Measurements from ENCODE around the gene ATL1.
"Not testable (repeated sequence)": the region's sequence is repeated elsewhere in the genome, so short reads cannot be mapped to it uniquely, and the experiment has no call there.

Gene ATL1

DNA sequence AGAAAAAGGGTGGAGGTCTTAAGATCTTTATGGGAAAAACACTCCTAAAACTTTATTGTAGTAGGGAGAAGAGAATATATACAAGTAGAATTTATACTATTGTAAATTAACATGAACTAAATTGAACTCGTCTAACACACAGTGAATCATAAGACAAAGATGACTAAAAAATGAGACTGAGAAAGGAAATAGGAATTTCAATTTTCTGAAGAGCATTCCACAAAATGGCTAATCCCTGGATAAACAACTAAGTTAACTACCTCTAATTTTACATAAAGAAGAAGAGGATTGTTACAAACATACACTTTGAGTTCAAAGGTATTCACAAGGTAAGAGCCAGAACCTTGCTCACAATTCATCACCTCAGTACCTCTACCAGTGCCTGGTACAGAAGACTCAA, 29.6 kb upstream of the ATL1 start:
- H3K4me3 ChIP-seq (ENCODE audit: low read length) = peak overlapping the region; percentile 89
- no peak overlapping the region for H3K27ac ChIP-seq (ENCODE audit: low read depth, low read length)
- no peak overlapping the region for H3K9ac ChIP-seq (ENCODE audit: low read length)
- no peaks in the 10 kb centered on the region for H3K27me3 ChIP-seq (ENCODE audit: control insufficient read depth, insufficient read depth, low read length)
- H3K4me1 ChIP-seq (ENCODE audit: control insufficient read depth, insufficient read depth, low read length) = peaks cover 16% of the 10 kb centered on the region
- H3K36me3 ChIP-seq (ENCODE audit: control insufficient read depth, insufficient read depth, low read length) = no peaks in the 10 kb centered on the region

DNA sequence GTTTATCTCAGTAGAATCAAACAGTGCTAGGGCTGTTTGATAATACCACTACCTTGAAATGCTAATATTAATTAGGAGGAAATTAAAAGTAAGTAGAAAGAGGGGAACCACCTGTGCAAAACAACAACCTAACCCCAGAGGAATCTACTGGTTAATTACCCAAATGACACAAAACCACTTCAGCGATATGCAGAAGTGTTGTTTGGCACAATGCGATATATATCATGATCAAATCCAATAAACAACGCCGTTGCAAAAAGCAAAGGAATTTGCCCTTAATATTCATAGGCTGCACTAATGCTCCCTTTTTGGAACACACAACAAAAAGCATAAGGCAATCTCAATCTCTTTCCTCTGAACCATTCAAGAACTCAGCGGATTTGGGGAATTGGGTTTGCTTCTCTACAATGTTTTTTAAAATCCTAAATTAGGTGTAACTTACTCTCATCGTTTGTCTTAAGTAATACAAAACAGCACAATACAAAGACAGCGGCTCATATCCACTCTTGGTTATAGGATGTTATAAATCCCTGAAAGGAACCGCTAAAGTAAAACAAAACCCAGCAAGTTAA, 29.1 kb upstream of the ATL1 start:
- Histone ChIP-seq H3K27me3 (ENCODE audit: control insufficient read depth, insufficient read depth, low read length) (no peaks in the 10 kb centered on the region), H3K36me3 (ENCODE audit: control insufficient read depth, insufficient read depth, low read length) (no peaks in the 10 kb centered on the region), H3K27ac (ENCODE audit: low read depth, low read length) (peak overlapping the region; percentile 19), H3K4me3 (ENCODE audit: low read length) (peak overlapping the region; percentile 89), H3K9ac (ENCODE audit: low read length) (no peak overlapping the region), H3K4me1 (ENCODE audit: control insufficient read depth, insufficient read depth, low read length) (peaks cover 16% of the 10 kb centered on the region)

DNA sequence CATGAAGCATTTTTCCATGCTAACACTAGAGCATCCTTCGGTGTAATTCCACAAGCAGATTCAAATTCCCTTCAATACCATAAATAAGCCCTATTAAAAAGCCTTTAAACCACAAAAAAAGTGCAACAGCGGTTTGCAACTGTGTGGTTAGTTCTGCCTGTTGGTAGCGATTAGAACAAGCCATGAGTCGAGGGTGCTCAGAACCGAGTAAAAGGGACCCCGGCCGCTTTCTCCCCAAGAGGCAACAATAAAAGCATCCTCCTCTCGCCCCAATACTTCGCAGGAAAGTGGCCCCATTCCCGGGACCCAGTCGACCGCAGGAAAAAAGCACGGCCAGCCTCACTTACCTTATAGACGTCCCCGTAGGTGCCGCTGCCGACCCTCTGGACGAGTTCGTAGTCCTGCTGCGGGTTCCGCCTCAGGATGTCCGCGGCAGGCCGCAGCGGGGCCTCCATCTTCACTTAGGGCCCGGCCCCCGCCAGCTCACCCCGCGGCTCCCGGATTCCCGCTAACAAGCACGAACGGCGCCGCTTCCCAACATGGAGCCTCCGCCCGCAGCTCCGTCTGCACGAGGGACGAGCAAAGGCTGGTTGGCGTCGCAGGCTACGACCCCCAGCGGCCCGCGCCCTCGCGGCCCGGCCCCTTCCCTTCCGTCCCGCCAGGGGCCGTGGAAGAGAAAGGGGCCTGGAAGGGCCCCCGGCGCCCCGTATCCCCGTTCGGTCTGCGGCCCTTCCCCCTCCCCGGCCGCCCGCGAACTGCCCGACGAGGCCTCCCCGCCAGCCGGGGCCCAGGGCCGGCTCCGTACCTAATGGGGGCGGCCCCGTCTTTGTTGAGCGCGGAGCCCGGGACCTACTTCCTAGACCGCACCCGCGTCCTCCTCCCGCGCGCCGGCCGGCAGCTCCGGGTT, 28.1 kb upstream of the ATL1 start:
- peaks cover 16% of the 10 kb centered on the region for H3K4me1 ChIP-seq (ENCODE audit: control insufficient read depth, insufficient read depth, low read length)
- H3K27me3 ChIP-seq (ENCODE audit: control insufficient read depth, insufficient read depth, low read length) = no peaks in the 10 kb centered on the region
- H3K9ac ChIP-seq (ENCODE audit: low read length) = peak overlapping the region; percentile 85
- H3K36me3 ChIP-seq (ENCODE audit: control insufficient read depth, insufficient read depth, low read length) = no peaks in the 10 kb centered on the region
- peak overlapping the region; percentile 89 for H3K4me3 ChIP-seq (ENCODE audit: low read length)
- peak overlapping the region; percentile 90 for H3K27ac ChIP-seq (ENCODE audit: low read depth, low read length)

DNA sequence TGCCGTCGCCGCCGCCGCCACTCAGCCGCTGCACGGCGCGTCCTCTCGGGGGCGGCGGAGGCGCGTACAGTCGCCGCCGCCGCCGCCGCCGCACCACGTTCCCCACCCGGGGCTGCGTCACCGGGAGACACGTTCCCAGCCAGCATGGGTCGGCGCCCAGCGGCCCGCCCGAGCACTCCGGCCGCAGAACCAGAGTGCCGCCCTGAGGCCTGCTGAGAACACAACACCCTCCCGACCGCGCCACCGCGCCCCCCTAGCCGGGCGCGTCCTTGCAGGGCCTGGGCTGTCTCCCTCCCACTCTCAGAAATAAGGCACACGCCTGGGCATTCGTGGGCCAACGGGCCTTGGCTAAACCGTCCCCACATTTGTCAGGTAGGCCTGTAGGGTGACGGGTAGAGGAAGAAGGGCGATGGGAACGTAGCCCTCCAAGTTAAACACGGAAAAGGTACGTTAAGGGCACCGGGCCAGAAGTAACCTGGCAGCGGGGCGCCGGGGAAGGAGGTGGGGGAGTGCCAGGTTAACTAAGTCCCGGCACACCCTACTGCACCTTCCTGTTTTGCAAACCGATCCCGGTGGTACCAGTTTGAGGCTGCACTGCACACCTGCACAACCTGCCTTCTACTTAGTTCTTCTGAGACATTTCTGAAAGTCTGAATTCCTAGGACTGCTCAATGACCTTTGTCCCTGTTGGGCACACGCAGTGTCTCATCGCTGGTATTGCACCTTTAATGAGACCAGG, 27.3 kb upstream of the ATL1 start, which contains the start of gene MAP4K5:
TSS of gene MAP4K5 (minus strand) at position 68 of the 739 bp plus-strand sequence. CDS start 520 bp downstream, outside the sequence.
- peaks cover 16% of the 10 kb centered on the region for H3K4me1 ChIP-seq (ENCODE audit: control insufficient read depth, insufficient read depth, low read length)
- H3K27me3 ChIP-seq (ENCODE audit: control insufficient read depth, insufficient read depth, low read length) = no peaks in the 10 kb centered on the region
- no peaks in the 10 kb centered on the region for H3K36me3 ChIP-seq (ENCODE audit: control insufficient read depth, insufficient read depth, low read length)
- peak within 1 kb of the TSS; percentile 85 for H3K9ac ChIP-seq (ENCODE audit: low read length)
- H3K4me3 ChIP-seq (ENCODE audit: low read length) = peak within 1 kb of the TSS; percentile 89
- H3K27ac ChIP-seq (ENCODE audit: low read depth, low read length) = peak within 1 kb of the TSS; percentile 90

DNA sequence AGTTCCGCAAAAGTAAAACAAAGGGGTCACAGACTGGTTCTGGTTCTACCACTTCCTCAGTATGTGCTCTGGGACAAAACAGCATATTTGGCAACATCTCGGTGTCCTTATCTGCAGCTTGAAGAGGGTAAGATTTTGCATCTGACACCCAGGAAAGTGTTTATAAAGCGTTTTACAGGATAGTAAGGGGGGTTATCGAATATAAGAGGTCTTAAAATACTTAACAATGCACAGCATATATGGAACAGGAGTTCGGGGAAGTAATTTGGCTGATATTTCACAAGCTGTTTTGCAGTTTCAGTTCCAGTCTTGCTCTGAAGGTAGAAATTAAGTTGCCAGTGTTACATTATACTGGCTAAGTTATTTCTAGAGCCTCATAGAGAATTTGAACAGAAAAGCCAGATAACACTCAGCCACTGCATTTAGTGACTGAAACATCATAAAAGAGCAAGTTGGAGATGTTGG, 26.7 kb upstream of the ATL1 start:
- Histone ChIP-seq H3K27me3 (ENCODE audit: control insufficient read depth, insufficient read depth, low read length) (no peaks in the 10 kb centered on the region), H3K36me3 (ENCODE audit: control insufficient read depth, insufficient read depth, low read length) (no peaks in the 10 kb centered on the region), H3K27ac (ENCODE audit: low read depth, low read length) (peak overlapping the region; percentile 90), H3K4me3 (ENCODE audit: low read length) (peak overlapping the region; percentile 89), H3K9ac (ENCODE audit: low read length) (peak overlapping the region; percentile 63), H3K4me1 (ENCODE audit: control insufficient read depth, insufficient read depth, low read length) (peaks cover 16% of the 10 kb centered on the region)

DNA sequence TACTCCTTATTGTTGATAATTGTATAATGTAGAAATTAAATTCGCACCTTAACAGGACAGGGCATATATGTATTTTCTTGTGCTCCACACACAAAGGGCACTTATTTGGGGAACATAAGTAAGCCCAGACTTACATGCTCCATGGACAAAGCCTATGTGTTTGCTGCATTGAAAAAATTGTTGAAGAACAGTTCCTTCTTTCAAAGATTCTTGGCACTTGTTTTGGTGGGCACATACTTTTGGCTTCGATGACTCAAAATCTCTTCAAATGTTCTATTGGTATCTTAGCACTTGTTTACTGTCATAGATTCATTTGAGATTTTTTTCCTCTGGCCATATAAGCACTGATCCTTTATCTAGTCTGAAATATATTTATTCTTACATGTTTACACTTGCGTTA, 26.1 kb upstream of the ATL1 start:
- Histone ChIP-seq H3K9ac (ENCODE audit: low read length) (no peak overlapping the region), H3K4me3 (ENCODE audit: low read length) (no peak overlapping the region), H3K27me3 (ENCODE audit: control insufficient read depth, insufficient read depth, low read length) (no peaks in the 10 kb centered on the region), H3K4me1 (ENCODE audit: control insufficient read depth, insufficient read depth, low read length) (peaks cover 16% of the 10 kb centered on the region), H3K27ac (ENCODE audit: low read depth, low read length) (no peak overlapping the region), H3K36me3 (ENCODE audit: control insufficient read depth, insufficient read depth, low read length) (no peaks in the 10 kb centered on the region)

DNA sequence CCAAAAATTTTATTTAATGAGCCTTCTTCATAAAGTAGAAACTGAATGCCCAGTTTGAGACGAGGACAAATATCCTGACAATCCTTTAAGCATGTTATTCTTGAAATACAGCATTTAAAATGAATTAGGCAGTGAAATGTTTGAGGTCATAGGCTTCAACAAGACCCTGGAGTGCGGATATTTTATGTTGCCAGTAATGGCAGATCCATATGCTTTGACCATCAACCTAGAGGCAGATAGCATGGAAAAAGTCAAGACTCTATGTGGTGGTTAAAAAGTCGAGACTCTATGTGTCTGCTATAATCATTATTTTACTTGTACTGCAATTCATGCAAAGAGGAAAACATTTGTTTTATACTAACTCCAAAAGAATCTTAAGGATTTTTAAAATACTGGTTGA, 25.5 kb upstream of the ATL1 start:
- no peaks in the 10 kb centered on the region for H3K27me3 ChIP-seq (ENCODE audit: control insufficient read depth, insufficient read depth, low read length)
- no peak overlapping the region for H3K27ac ChIP-seq (ENCODE audit: low read depth, low read length)
- H3K9ac ChIP-seq (ENCODE audit: low read length) = no peak overlapping the region
- peaks cover 16% of the 10 kb centered on the region for H3K4me1 ChIP-seq (ENCODE audit: control insufficient read depth, insufficient read depth, low read length)
- no peak overlapping the region for H3K4me3 ChIP-seq (ENCODE audit: low read length)
- H3K36me3 ChIP-seq (ENCODE audit: control insufficient read depth, insufficient read depth, low read length) = no peaks in the 10 kb centered on the region

DNA sequence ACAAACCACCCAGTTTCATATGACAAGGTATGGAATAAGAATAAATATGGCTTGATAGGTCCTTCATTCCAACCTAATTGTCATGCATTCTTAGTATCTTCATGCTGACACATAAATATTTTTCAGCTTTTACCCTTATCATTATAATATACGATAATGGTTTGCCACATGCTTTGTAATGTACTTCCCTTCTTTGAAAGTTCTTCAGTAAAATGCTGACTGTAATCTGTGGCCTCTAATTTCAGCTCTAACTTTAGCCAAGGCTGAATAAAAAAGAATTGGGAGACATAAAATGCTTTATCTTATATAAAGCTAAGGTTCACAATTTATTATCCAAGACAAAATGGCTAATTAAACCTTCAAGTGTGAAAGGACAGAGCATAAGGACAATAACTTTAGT, 24.9 kb upstream of the ATL1 start:
- H3K27ac ChIP-seq (ENCODE audit: low read depth, low read length) = no peak overlapping the region
- no peak overlapping the region for H3K4me3 ChIP-seq (ENCODE audit: low read length)
- peaks cover 13% of the 10 kb centered on the region for H3K4me1 ChIP-seq (ENCODE audit: control insufficient read depth, insufficient read depth, low read length)
- H3K9ac ChIP-seq (ENCODE audit: low read length) = no peak overlapping the region
- no peaks in the 10 kb centered on the region for H3K36me3 ChIP-seq (ENCODE audit: control insufficient read depth, insufficient read depth, low read length)
- H3K27me3 ChIP-seq (ENCODE audit: control insufficient read depth, insufficient read depth, low read length) = no peaks in the 10 kb centered on the region

DNA sequence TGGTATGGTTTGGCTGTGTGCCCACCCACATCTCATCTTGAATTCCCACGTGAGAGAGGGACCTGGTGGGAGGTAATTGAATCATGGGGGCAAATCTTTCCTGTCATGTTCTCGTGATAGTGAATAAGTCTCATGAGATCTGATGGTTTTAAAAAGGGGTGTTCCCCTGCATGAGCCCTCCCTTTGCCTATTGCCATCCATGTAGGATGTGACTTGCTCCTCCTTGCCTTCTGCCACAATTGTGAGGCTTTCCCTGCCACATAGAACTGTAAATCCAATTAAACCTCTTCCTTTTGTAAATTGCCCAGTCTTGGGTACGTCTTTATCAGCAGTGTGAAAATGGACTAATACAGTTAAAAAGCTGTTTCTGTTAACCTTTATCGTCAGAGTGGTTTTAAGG, 21.9 kb upstream of the ATL1 start:
- H3K27me3 ChIP-seq (ENCODE audit: control insufficient read depth, insufficient read depth, low read length); H3K9ac ChIP-seq (ENCODE audit: low read length); H3K27ac ChIP-seq (ENCODE audit: low read depth, low read length); H3K4me1 ChIP-seq (ENCODE audit: control insufficient read depth, insufficient read depth, low read length); H3K36me3 ChIP-seq (ENCODE audit: control insufficient read depth, insufficient read depth, low read length); H3K4me3 ChIP-seq (ENCODE audit: low read length): not testable (repeated sequence)

DNA sequence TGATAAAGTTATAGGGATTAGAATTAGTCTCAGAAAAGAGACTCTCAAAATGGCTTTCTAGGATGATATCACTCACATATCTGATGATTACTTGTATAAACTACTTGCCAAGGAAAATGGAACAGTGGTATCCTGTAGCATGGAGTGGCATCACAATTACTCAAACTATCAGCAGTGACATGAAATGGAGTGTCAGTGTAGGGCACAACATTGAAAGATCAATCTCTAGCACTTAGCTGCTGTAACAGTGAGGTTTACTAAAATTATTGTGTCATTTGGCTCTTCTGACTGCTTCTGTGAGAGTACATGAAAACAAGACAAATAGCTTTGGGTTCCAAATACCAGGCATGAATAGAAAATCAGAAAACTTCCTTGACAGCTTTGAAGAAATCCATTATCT, 20.9 kb upstream of the ATL1 start:
- H3K27me3 ChIP-seq (ENCODE audit: control insufficient read depth, insufficient read depth, low read length) = no peaks in the 10 kb centered on the region

DNA sequence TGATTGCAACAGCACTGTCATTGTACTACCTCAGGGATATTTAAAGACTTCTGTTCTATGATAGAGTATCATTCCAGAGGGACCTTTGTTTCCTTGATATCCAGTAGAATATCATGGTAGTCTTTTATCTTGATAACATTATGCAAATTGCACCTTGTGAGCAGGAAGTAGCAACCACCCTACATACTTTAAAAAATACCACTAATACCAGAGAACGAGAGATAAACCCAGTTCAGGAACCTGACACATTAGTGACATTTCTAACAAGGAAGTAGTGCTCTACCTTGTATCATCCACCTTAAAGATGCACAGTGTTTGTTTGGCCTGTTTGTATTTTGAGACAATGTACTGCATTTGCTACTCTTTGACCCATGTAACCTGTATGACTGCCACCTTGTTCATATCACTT, 18.8 kb upstream of the ATL1 start:
- Histone ChIP-seq H3K27ac (ENCODE audit: low read depth, low read length) (no peak overlapping the region), H3K27me3 (ENCODE audit: control insufficient read depth, insufficient read depth, low read length) (no peaks in the 10 kb centered on the region), H3K4me3 (ENCODE audit: low read length) (no peak overlapping the region), H3K4me1 (ENCODE audit: control insufficient read depth, insufficient read depth, low read length) (no peaks in the 10 kb centered on the region), H3K9ac (ENCODE audit: low read length) (no peak overlapping the region), H3K36me3 (ENCODE audit: control insufficient read depth, insufficient read depth, low read length) (no peaks in the 10 kb centered on the region)

More for the DNA sequence above, 20.9 kb upstream of the ATL1 start:
- no peak overlapping the region for H3K9ac ChIP-seq (ENCODE audit: low read length)
- no peak overlapping the region for H3K27ac ChIP-seq (ENCODE audit: low read depth, low read length)
- no peaks in the 10 kb centered on the region for H3K4me1 ChIP-seq (ENCODE audit: control insufficient read depth, insufficient read depth, low read length)
- H3K4me3 ChIP-seq (ENCODE audit: low read length) = no peak overlapping the region
- H3K36me3 ChIP-seq (ENCODE audit: control insufficient read depth, insufficient read depth, low read length) = no peaks in the 10 kb centered on the region

DNA sequence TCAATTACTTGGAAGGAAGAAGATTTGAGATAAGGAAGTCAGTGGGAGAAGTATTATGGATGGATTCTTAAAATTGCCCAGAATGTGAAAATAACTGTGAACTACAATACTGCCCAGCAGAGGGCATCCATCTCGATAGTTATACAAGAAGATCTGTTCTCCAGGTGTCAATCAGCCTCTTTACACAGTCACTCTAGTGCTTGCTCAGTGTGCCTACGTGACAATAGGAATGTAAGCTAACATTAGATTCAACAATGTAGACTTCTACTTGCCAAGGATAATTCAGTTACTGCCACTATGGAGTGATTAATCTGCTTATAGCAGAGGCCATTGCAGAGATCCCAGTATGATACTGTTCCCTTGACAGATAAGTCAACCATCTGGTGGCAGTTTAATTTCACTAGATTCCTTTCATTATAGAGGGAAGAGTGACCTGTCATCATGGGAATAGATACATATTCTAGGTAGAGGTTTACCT, 17.0 kb upstream of the ATL1 start:
- Histone ChIP-seq H3K4me3 (ENCODE audit: low read length) (no peak overlapping the region), H3K36me3 (ENCODE audit: control insufficient read depth, insufficient read depth, low read length) (no peaks in the 10 kb centered on the region), H3K4me1 (ENCODE audit: control insufficient read depth, insufficient read depth, low read length) (no peaks in the 10 kb centered on the region), H3K9ac (ENCODE audit: low read length) (no peak overlapping the region), H3K27me3 (ENCODE audit: control insufficient read depth, insufficient read depth, low read length) (no peaks in the 10 kb centered on the region), H3K27ac (ENCODE audit: low read depth, low read length) (no peak overlapping the region)

Measured in rectal smooth muscle tissue (tissue), 1 donor.